Measurements from ENCODE around the gene LMF1.
A peak's percentile ranks its signal among the peaks of the same experiment; 100 is the strongest.

The LMF1 gene

GRCh38 chr16:972316-973002 lies 1.7 kb upstream of the LMF1 start:
- no peak overlapping the region for H3K4me3 ChIP-seq (ENCODE audit: low read depth, low read length)
- H3K27me3 ChIP-seq: no peaks in the 10 kb centered on the region
- no peaks in the 10 kb centered on the region for H3K4me1 ChIP-seq
- no peak for DNase-seq
- TF ChIP-seq CTCF (IDR thresholded peaks at IDR 0.05; ENCODE audit: low read depth, low read length): no peak
- no peaks in the 10 kb centered on the region for H3K36me3 ChIP-seq
- H3K9me3 ChIP-seq: no peaks in the 10 kb centered on the region

- no peak for TF ChIP-seq CTCF (IDR thresholded peaks at IDR 0.05; ENCODE audit: low read depth, low read length)
- no peaks in the 10 kb centered on the region for H3K27me3 ChIP-seq
- no peak for DNase-seq
Observed at GRCh38 chr16:971981-972315, 1.2 kb upstream of the LMF1 start.

GRCh38 chr16:971582-971905 lies 760 bp upstream of the LMF1 start:
- Histone ChIP-seq H3K9me3 (no peaks in the 10 kb centered on the region), H3K4me3 (ENCODE audit: low read depth, low read length) (no peak overlapping the region), H3K36me3 (peaks cover 2% of the 10 kb centered on the region; the same call in 1 of the 2 replicates), H3K27me3 (no peaks in the 10 kb centered on the region), H3K4me1 (no peaks in the 10 kb centered on the region)
- TF ChIP-seq CTCF (IDR thresholded peaks at IDR 0.05; ENCODE audit: low read depth, low read length): no peak
- no peak for DNase-seq

More at GRCh38 chr16:971981-972315, 1.2 kb upstream of the LMF1 start:
- no peaks in the 10 kb centered on the region for H3K9me3 ChIP-seq
- H3K36me3 ChIP-seq: no peaks in the 10 kb centered on the region
- no peaks in the 10 kb centered on the region for H3K4me1 ChIP-seq
- no peak overlapping the region for H3K4me3 ChIP-seq (ENCODE audit: low read depth, low read length)

GRCh38 chr16:970386-970765 lies 408 bp downstream of the LMF1 start:
- H3K36me3 ChIP-seq: peaks cover 3% of the 10 kb centered on the region; the same call in 1 of the 2 replicates
- no peak for TF ChIP-seq CTCF (IDR thresholded peaks at IDR 0.05; ENCODE audit: low read depth, low read length)
- no peaks in the 10 kb centered on the region for H3K27me3 ChIP-seq
- H3K4me3 ChIP-seq (ENCODE audit: low read depth, low read length): peak overlapping the region; percentile 63
- no peaks in the 10 kb centered on the region for H3K9me3 ChIP-seq
- H3K4me1 ChIP-seq: no peaks in the 10 kb centered on the region
- DNase-seq: no peak

GRCh38 chr16:969508-970385 lies 1.0 kb downstream of the LMF1 start:
- Histone ChIP-seq H3K36me3 (peaks cover 3% of the 10 kb centered on the region; the same call in 1 of the 2 replicates), H3K27me3 (no peaks in the 10 kb centered on the region), H3K4me1 (no peaks in the 10 kb centered on the region), H3K9me3 (no peaks in the 10 kb centered on the region), H3K4me3 (ENCODE audit: low read depth, low read length) (peak overlapping the region; percentile 63)
- no peak for DNase-seq
- TF ChIP-seq CTCF (IDR thresholded peaks at IDR 0.05; ENCODE audit: low read depth, low read length): no peak

GRCh38 chr16:968620-969019 lies 2.2 kb downstream of the LMF1 start:
- DNase-seq: no peak
- TF ChIP-seq CTCF (IDR thresholded peaks at IDR 0.05; ENCODE audit: low read depth, low read length): no peak
- Histone ChIP-seq H3K27me3 (no peaks in the 10 kb centered on the region), H3K9me3 (no peaks in the 10 kb centered on the region), H3K4me1 (no peaks in the 10 kb centered on the region), H3K36me3 (peaks cover 3% of the 10 kb centered on the region; the same call in 1 of the 2 replicates), H3K4me3 (ENCODE audit: low read depth, low read length) (no peak overlapping the region)
